ENCODE results near the gene ANKRD60.
A peak's percentile ranks its signal among the peaks of the same experiment; 100 is the strongest.

The ANKRD60 gene

GRCh38 chr20:58244517-58245030 lies 16.1 kb upstream of the ANKRD60 start:
- no peak for DNase-seq

DNA sequence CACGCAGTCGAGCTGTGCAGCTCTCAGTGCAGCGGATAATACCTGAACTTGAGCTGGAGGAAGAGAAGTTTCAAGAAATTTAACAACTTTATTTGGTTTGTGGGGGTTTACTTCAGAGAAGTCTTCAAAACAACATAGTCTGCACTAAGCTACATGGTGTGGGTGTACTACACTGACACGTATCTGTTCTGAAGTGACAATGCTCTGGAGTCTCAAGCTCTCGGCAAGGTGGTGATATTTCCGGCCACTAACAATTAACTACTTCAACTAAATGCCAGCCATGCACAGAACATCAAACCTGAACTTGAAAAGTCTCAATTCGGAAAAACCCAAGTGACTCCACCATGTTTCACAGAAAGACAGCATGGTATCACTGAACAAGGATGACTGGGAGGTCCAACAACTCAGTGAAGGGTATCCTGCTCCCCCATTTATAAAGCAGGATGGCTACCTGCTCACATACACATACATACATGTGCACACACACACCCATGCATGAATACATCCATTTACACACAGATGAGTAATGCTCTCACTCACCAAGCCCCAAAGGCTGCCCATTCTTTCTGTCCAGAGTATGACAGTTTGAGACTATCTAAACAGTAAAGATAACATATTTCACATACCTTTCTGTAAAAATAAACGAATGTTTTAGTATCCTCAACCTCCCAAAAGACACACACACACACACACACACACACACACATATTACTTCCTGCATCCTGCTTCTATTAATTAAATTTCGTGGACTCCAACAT lies 15.4 kb upstream of the ANKRD60 start:
- no peak for DNase-seq

- no peak for DNase-seq
These were observed 14.4 kb upstream of the ANKRD60 start for GRCh38 chr20:58242824-58243223.

DNA sequence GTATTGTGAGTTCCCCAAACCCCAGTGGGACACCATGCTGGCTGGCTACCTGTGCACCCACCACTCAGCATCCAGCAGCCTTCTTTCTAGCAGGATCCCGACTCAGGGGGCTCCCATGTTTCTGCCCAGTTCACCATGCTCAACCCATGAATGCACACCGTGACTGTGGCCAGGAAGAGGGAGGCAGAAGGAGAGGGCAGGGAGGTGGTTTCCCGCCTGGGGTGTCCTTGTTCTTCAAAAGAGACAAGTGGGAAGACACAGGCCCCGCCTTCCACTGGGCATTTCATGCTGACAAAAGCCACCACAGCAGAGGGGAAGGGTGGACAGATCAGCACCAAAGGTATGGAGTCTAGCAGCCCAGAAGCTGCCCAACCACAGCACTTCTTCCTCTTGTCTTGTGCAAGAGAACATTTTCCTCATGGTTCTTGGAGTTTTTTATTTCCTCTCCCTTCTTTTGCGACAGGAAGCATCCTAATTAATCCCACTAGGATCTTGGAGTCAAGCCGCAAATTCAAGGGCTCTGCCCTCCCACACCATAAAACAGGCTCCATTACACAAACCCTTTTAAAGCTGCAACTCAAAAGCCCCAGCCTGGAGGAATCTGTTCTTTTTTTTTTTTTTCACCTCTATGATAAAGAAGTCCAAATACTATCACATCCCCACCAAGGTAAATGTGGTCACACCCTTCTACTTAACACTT lies 13.5 kb upstream of the ANKRD60 start:
- no peak for DNase-seq

GRCh38 chr20:58240471-58240870 lies 12.0 kb upstream of the ANKRD60 start:
- no peak for DNase-seq

DNA sequence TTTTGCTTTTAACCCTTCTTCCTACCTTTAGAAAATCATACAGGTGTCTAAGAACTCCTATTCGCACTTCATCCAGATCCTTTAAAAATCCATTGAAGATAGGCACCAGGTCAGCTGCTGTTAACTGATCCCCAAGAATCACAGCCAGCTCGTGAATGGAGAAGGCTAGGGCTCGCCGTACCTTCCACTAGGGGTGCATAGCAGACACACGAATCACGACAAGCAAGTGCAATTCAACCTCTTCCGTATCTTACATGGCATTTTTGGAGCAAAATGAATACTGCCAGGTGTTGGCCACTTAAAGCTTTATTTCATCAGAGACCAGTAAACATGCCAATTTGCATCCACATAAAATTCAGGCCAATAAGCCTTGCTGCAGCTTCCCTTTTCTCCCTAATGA lies 10.8 kb upstream of the ANKRD60 start:
- DNase-seq, result no peak

DNA sequence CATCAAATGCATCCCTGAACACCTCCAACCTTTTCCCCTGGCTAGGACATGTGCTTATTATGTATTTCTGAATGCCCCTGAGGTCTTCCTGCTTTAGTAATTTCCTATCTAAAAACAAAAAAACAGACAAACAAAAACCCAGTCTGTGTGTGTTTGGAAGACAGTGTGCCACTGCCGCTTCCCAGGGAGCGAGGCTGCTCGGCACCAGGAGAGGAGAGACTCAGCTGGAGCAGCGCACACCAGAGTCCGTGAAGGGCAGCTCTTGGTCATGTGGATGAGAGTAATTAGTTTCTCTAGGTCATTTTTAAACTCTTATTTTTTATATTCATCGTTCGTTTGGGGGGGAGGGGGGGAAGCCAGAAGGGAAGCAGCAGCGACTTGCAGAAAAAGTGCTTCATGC lies 10.0 kb upstream of the ANKRD60 start:
- DNase-seq, result no peak

- no peak for DNase-seq
These were observed 9.1 kb upstream of the ANKRD60 start for GRCh38 chr20:58237318-58238132.

GRCh38 chr20:58236612-58237317 lies 8.3 kb upstream of the ANKRD60 start:
- DNase-seq, result peak; percentile 37

DNA sequence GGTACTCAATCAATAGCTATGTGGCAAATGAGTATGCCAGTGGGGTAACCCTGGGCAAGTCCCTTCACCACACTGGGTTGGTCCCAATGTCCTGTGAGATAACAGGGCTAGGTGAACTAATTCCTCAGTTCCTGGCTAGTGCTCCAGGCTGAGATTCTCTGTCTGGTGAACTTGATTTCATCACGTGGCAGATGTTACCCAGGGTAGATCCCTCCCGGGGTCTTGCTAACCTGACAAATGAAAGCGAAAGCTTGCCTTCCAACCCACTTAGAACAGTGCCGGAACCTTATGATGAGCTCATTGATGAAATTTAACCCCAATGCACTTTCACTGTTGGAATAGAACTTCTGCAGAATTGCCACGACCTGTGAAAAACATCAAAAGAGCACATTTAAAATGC lies 6.6 kb upstream of the ANKRD60 start:
- no peak for DNase-seq

DNA sequence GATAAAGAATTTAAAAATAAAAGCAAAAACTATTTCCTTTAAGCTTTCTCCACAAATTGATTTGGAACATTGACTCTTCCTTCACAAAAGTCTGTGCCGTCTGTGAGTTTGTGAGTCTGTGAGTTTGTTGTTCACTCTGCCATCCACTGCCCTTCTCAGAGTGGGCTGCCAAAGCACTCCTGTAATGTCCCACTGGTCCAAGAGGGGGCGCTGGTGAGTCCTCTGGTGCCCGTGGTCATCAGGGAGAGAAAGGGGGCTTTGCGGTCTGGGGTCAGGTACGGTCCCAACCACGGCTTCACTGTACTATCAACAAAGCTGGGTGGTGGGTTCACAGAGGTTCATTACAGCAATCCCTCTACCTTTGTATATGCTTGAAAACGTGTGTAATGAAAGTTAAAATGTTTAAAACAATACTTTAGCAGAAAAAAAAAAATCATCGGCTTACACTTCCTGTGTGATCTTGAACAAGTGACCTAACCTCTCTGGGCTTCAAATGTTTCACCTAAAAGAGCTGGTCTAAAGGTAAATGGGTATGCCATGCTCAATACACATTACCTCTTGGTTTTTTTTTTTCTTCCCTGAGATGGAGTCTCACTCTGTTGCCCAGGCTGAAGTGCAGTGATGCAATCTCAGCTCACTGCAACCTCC lies 5.6 kb upstream of the ANKRD60 start:
- no peak for DNase-seq

DNA sequence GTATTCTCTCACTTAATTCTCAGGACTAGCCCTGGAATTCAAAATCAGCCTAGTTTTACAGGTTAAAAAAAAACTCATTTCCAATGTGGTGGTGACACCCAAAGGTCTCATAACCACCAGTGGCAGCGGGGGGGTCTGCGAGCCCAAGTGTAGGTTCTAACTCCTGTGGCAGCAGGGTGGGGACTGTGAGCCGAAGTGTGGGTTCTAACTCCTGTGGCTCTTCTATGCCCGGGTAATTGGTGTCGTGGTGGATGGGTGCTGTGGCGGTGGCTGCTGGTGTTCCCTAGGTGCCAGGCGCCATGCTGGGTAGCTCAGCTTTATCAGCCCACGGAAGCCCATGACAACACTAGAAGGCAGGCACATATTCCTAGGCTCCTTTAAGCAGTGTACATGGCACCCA lies 4.9 kb upstream of the ANKRD60 start:
- DNase-seq, result no peak

DNA sequence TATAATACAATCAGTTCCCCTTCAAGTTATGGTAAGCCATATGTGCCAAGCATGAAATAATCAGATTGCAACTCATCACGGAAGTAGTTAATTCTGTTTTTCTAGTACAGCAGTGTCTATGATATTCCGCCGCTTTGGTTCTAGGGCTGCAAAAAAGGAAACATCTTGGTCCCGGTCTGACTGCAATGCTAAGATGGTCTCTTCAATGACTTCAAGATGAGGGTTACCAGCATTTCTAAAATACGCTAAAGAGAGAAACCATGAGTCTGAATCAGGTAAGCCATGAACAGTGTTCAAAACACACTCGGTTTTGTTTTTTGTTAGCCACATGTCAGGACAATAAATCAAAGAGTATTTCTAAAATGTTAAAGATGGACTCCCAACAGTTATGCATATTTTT lies 3.2 kb upstream of the ANKRD60 start:
- peak; percentile 48 for DNase-seq

DNA sequence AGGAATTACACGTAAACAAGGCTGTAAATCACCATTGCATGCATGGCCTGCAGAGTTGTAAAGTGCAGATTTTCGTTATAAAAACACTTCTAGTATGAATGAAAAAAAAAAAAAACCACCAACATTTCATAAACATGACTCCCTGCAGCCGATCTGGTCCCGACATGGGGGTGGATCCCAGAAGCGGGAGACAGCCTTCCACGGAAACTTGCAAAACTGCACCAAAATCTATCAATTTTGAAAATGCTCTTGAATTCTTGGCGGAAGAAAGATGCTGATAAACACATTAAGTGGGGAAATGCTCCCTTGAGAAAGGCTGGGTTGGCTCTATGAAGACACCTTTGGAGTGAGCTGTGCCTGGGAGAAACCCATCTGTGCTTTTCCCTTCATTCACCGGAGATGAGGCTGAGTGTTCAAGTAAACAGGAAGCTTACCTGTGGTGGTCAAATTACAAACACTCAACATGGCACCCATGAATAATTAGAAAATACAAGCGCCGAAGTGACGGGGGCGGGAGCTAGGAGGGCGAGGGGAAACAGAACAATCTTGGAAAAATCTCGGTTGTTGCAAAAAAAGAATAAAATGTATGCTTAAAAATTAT lies 845 bp upstream of the ANKRD60 start:
- DNase-seq, result no peak

DNA sequence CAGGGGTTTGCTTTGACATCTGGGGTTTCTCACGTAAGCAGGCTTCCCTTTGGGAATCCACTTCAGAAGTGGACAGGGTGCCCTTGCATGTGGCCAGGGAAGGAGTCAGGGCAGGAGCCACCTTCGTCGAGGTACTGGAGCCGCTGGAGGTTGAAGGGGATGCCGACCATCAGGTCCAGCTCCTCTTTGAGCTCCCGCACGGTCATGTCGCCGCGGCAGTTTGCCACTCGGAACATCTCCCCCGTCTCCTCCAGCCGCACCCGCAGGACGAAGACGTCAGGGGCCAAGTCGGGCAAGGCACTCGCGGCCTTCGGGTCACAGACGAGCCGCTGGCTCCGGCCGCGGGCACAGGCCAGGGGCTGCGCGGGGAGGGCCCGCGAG lies 360 bp downstream of the ANKRD60 start:
- DNase-seq, result no peak

GRCh38 chr20:58227391-58228102 lies 906 bp downstream of the ANKRD60 start:
- no peak for DNase-seq

GRCh38 chr20:58225452-58226200 lies 2.8 kb downstream of the ANKRD60 start:
- no peak for DNase-seq

DNA sequence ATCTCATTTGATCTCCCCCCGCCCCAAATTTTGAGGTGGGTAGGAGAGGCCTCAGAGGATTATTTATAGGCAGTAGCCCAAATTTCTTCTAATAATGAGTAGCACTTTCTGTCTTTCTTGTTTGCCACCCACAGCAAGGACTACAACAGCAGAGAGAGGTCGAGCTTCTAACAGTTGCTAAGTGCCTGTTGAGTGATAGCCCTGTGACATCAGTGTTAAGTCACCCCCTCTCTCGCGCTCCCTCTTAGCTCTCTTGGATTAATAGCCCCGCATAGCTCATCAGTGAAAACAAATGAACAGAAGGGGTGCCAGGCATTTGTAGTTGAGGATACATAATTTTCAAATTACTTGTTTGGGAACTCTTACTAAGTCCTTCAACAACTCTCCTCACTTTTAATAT lies 3.5 kb downstream of the ANKRD60 start:
- no peak for DNase-seq

DNA sequence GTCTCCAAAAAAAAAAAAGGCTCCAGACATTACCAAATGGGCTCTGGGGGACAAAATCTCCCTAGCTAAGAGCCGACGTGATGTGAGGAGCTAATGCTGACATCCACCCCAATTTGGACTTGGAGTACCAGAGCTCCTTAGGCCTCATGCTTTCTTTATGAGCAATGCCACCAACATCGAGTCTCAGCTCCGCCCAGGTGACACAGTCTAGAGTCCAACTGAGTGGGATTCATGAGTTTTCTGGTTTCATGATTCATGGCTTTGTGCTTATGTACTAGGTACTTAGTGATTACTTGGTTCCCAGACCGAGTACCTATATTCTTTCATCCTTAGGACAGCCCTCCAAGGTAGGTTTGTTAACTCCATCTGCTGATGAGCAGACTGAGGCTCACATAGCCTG lies 4.4 kb downstream of the ANKRD60 start:
- no peak for DNase-seq

DNA sequence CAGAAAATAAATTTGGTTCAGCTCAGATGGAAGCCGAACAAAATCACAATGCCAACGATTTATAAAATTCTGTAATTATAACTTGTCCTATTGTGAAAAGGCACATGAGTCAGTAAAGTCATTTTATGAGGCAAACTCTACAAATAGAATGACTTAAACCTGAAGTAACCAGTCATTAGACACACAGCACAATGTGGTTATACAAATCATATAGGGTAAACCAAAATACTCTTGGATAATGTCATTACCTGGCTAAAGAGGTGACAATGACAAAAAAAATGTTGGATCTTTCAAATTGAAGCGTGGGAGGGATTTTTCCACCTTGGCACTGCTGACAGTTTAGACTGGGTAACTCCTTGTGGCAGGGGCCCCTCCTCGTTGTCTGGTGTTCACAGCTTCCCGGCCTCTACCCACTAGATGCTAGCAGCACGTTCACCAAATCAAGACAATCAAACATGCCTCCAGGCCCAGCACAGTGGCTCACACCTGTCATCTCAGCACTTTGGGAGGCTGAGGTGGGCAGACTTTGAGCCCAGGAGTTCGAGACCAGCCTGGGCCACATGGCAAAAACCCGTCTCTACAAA lies 5.0 kb downstream of the ANKRD60 start:
- DNase-seq, result no peak
